K562 (cell line): ENCODE measurements around the gene CPED1. TPM values are rescaled to one million over a fixed set of nuclear protein-coding genes. Genes with fewer than 3 reads are reported as not detected.

Experiments
- CBX8 ChIP-seq: fragments of 200-600 bp; sonication (generic); IDR thresholded peaks from 2 replicates; pipeline ENCODE4 v1.6.1; 2012; ENCODE audit warnings: borderline replicate concordance, mixed run types, low read depth, mild to moderate bottlenecking, moderate library complexity, mixed read lengths, low read length, control low read depth, inconsistent platforms; ENCODE audit not compliant: poor library complexity, severe bottlenecking; ENCODE audit errors: extremely low read depth
- CTBP1 ChIP-seq: fragments of 450-650 bp; IDR thresholded peaks from 2 replicates; pipeline ENCODE4 v1.6.1; 2016; ENCODE audit warnings: borderline replicate concordance
- HIVEP1 ChIP-seq: fragments of 250-450 bp; sonication (Bioruptor Pico); IDR thresholded peaks from 2 replicates; pipeline ENCODE4 v1.4.0; 2020; ENCODE audit warnings: mild to moderate bottlenecking
- LARP7 ChIP-seq: fragments of 450-650 bp; IDR thresholded peaks from 2 replicates; pipeline ENCODE4 v1.6.1; 2016
- LCOR ChIP-seq: sonication (generic); formaldehyde crosslinking; IDR thresholded peaks from 2 replicates; pipeline ENCODE4 v1.8.0; 2022; ENCODE audit warnings: mild to moderate bottlenecking, missing genetic modification reagents
- NFIC ChIP-seq: fragments of 450-650 bp; IDR thresholded peaks from 2 replicates; pipeline ENCODE4 v1.6.1; 2017; ENCODE audit warnings: mild to moderate bottlenecking, inconsistent platforms
- NONO ChIP-seq, 2 experiments: fragments of 200-400 bp in 1 of 2; fragments of 450-650 bp in 1 of 2; formaldehyde crosslinking in 1 of 2; IDR thresholded peaks; 2 replicates each; pipeline ENCODE4 v1.6.1; 2017; ENCODE audit warnings: low read depth in 2 of 2, mild to moderate bottlenecking in 2 of 2, moderate library complexity in 2 of 2, low read length in 1 of 2
- PCBP2 ChIP-seq: fragments of 200-400 bp; formaldehyde crosslinking; IDR thresholded peaks from 2 replicates; pipeline ENCODE4 v1.6.1; 2018; ENCODE audit warnings: low read length, low read depth, mild to moderate bottlenecking, moderate library complexity; ENCODE audit not compliant: poor library complexity, severe bottlenecking
- RBM39 ChIP-seq: fragments of 200-400 bp; formaldehyde crosslinking; optimal IDR thresholded peaks from 2 replicates; pipeline ENCODE3; 2018; ENCODE audit warnings: low read depth, low read length
- SAFB2 ChIP-seq: fragments of 200-400 bp; formaldehyde crosslinking; IDR thresholded peaks from 2 replicates; pipeline ENCODE4 v1.6.1; 2018; ENCODE audit warnings: borderline replicate concordance, low read length, low read depth, moderate library complexity; ENCODE audit not compliant: severe bottlenecking
- SIN3A ChIP-seq, 2 experiments: fragments of 150-350 bp in 1 of 2; IDR thresholded peaks; 2 replicates each; pipeline ENCODE4 v1.6.1; 2011 to 2016; ENCODE audit warnings: borderline replicate concordance in 2 of 2, low read depth in 2 of 2, low read length in 2 of 2, mild to moderate bottlenecking in 2 of 2, moderate library complexity in 2 of 2; ENCODE audit not compliant: control insufficient read depth in 1 of 2
- SMAD1 ChIP-seq: fragments of 150-350 bp; IDR thresholded peaks from 2 replicates; pipeline ENCODE4 v1.6.1; 2014; ENCODE audit warnings: low read length, low read depth; ENCODE audit not compliant: partially characterized antibody
- SREBF2 ChIP-seq: sonication (generic); formaldehyde crosslinking; IDR thresholded peaks from 2 replicates; pipeline ENCODE4 v1.4.0; 2020; ENCODE audit warnings: mild to moderate bottlenecking, missing genetic modification reagents
- ZNF436 ChIP-seq: fragments of 250-450, 450-650 bp; sonication (Bioruptor Pico); formaldehyde crosslinking; IDR thresholded peaks from 2 replicates; pipeline ENCODE4 v1.7.0; 2020; ENCODE audit warnings: mild to moderate bottlenecking
- ZNF717 ChIP-seq: fragments of 250-450 bp; sonication (Bioruptor Pico); IDR thresholded peaks from 2 replicates; pipeline ENCODE4 v1.5.0; 2021
- polyA plus RNA-seq, 8 experiments: library from polyadenylated mRNA; depleted of rRNA in 4 of 8; stranded (reverse) in 5 of 8; unstranded in 3 of 8; fragments of >200 nt; fragmentation: Nextera tagmentation in 2 of 8; fragmentation: Illumina TruSeq in 1 of 8; extraction: Ambion mirVana in 2 of 8; extraction: Trizol in 1 of 8; gene quantifications; 2 replicates each; pipeline versions ENCODE4 v1.2.1 to v1.2.3, GENCODE V29; 2011 to 2014; ENCODE audit warnings: inconsistent platforms in 1 of 8, missing spikeins in 1 of 8
- total RNA-seq, 7 experiments: library from RNA; depleted of rRNA in 6 of 7; stranded (reverse); fragments of >200 nt in 6 of 7; fragmentation: Illumina TruSeq in 2 of 7; extraction: Trizol in 2 of 7; gene quantifications; 2 replicates each; pipeline versions ENCODE4 v1.2.1 to v1.2.3, GENCODE V29; 2011 to 2021; ENCODE audit warnings: low replicate concordance in 1 of 7
- TF ChIP-seq, protein P1 (sequence below): conservative IDR thresholded peaks from 2 replicates; pipeline ENCODE4 v1.6.1; 2011; ENCODE audit warnings: low read depth, mild to moderate bottlenecking, low read length; ENCODE audit not compliant: control insufficient read depth
- TF ChIP-seq, protein P2 (sequence below): fragments of 450-650 bp; IDR thresholded peaks from 2 replicates; pipeline ENCODE4 v1.6.1; 2018; ENCODE audit not compliant: partially characterized antibody
- TF ChIP-seq, protein P3 (sequence below), 2 experiments: fragments of 200-800 bp in 1 of 2; sonication (Bioruptor generic) in 1 of 2; sonication (generic) in 1 of 2; formaldehyde crosslinking in 1 of 2; IDR thresholded peaks in 1 of 2; conservative IDR thresholded peaks in 1 of 2; 2 replicates each; pipeline versions ENCODE4 v1.5.0 to v1.6.1; 2016 to 2020; ENCODE audit warnings: missing compliant biosample characterization in 1 of 2, missing genetic modification characterization in 1 of 2, missing genetic modification reagents in 1 of 2

CPED1 gene
- total and polyA plus RNA-seq, 9 of the 15 experiments (the other 6 are each of a cell fraction or from before 2014, with no cell fraction given) = 195 to 393 (median 290) TPM

DNA sequence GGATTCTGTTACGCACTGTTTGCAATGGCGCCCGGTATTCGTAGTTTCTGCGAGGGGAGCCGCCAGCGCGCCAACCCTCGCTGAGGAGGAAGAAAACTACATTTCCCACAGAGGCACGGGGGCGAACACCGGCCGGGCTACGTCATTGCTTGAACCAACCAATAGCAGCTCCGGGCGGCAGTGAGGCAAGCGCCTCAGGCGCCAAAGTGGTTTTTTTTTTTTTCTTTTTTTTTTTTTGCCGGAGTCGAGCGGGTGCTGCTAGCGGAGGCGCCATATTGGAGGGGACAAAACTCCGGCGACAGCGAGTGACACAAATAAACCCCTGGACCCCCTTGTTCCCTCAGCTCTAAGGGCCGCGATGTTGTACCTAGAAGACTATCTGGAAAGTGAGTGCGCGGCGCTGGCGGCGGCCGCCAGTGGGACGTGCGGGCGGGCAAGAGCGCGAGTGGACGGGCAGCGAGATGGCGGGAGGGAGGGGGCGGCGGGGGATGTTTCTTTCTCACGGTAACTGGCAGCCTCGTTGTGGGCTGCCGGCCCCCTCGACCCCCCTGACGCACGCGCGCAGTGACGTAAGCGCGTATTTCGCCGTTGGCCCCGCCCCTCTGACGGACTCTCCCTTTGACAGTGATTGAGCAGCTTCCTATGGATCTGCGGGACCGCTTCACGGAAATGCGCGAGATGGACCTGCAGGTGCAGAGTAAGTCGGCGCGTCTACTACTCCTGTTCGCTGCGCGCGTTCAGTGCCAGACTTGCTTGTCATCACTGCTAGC, 37.8 kb upstream of the CPED1 start, which contains the start of gene ING3 (continued):
- no peak for TF ChIP-seq ZNF436 (CRISPR knock-in tag)
- TF ChIP-seq RBM39 = peak; percentile 87
- peak; percentile 50 for TF ChIP-seq SMAD1
- TF ChIP-seq, protein P1, sequence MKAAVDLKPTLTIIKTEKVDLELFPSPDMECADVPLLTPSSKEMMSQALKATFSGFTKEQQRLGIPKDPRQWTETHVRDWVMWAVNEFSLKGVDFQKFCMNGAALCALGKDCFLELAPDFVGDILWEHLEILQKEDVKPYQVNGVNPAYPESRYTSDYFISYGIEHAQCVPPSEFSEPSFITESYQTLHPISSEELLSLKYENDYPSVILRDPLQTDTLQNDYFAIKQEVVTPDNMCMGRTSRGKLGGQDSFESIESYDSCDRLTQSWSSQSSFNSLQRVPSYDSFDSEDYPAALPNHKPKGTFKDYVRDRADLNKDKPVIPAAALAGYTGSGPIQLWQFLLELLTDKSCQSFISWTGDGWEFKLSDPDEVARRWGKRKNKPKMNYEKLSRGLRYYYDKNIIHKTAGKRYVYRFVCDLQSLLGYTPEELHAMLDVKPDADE = peak; percentile 91; the same call in 1 of the 2 replicates
- no peak; a peak in 1 of 4 replicates for TF ChIP-seq NONO (IDR thresholded peaks at IDR 0.05; ENCODE audit: low read depth in 2 of 2, low read length in 1 of 2)
- peak; percentile 81; the same call in 1 of the 2 replicates for TF ChIP-seq LARP7
- TF ChIP-seq, protein P2, sequence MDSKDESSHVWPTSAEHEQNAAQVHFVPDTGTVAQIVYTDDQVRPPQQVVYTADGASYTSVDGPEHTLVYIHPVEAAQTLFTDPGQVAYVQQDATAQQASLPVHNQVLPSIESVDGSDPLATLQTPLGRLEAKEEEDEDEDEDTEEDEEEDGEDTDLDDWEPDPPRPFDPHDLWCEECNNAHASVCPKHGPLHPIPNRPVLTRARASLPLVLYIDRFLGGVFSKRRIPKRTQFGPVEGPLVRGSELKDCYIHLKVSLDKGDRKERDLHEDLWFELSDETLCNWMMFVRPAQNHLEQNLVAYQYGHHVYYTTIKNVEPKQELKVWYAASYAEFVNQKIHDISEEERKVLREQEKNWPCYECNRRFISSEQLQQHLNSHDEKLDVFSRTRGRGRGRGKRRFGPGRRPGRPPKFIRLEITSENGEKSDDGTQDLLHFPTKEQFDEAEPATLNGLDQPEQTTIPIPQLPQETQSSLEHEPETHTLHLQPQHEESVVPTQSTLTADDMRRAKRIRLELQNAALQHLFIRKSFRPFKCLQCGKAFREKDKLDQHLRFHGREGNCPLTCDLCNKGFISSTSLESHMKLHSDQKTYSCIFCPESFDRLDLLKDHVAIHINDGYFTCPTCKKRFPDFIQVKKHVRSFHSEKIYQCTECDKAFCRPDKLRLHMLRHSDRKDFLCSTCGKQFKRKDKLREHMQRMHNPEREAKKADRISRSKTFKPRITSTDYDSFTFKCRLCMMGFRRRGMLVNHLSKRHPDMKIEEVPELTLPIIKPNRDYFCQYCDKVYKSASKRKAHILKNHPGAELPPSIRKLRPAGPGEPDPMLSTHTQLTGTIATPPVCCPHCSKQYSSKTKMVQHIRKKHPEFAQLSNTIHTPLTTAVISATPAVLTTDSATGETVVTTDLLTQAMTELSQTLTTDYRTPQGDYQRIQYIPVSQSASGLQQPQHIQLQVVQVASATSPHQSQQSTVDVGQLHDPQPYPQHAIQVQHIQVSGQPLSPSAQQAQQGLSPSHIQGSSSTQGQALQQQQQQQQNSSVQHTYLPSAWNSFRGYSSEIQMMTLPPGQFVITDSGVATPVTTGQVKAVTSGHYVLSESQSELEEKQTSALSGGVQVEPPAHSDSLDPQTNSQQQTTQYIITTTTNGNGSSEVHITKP = no peak
- no peak for TF ChIP-seq NFIC
- no peak for TF ChIP-seq SREBF2 (CRISPR knock-in tag)
- TF ChIP-seq HIVEP1 = 0 out of 2 replicates have a peak, but pooled peaks have one; percentile 42
- TF ChIP-seq PCBP2 = no peak
- peak in 1 of 2 experiments; percentile 55; a peak in 1 of 4 replicates for TF ChIP-seq SIN3A (IDR thresholded peaks at IDR 0.05; ENCODE audit: borderline replicate concordance in 2 of 2, control insufficient read depth in 1 of 2, low read depth in 2 of 2, low read length in 2 of 2)
- peak; percentile 63 for TF ChIP-seq LCOR (CRISPR knock-in tag)
- no peak for TF ChIP-seq SAFB2
- no peak for TF ChIP-seq ZNF717 (CRISPR knock-in tag)
- TF ChIP-seq CBX8 = no peak
- peak; percentile 97 for TF ChIP-seq CTBP1
- TF ChIP-seq, protein P3, sequence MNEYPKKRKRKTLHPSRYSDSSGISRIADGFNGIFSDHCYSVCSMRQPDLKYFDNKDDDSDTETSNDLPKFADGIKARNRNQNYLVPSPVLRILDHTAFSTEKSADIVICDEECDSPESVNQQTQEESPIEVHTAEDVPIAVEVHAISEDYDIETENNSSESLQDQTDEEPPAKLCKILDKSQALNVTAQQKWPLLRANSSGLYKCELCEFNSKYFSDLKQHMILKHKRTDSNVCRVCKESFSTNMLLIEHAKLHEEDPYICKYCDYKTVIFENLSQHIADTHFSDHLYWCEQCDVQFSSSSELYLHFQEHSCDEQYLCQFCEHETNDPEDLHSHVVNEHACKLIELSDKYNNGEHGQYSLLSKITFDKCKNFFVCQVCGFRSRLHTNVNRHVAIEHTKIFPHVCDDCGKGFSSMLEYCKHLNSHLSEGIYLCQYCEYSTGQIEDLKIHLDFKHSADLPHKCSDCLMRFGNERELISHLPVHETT (CRISPR knock-in tag; conservative IDR thresholded peaks at IDR 0.05 in 1 of 2, IDR thresholded peaks at IDR 0.05 in 1 of 2) = peak in 1 of 2 experiments; percentile 94; a peak in 2 of 4 replicates
